Activated naive CD8-positive, alpha-beta T cell (primary cell): ENCODE results near the gene SHLD1.
"Not testable (repeated sequence)": the region's sequence is repeated elsewhere in the genome, so short reads cannot be mapped to it uniquely, and the experiment has no call there.

Source experiments
- H3K27ac Mint-ChIP-seq: one replicate; pipeline ENCODE4 v1.8.0; 2021; ENCODE audit warnings: mixed read lengths
- H3K27me3 Mint-ChIP-seq: one replicate; pipeline ENCODE4 v1.8.0; 2021; ENCODE audit warnings: mixed read lengths
- H3K36me3 Mint-ChIP-seq: one replicate; pipeline ENCODE4 v1.8.0; 2021; ENCODE audit warnings: mixed read lengths
- H3K4me1 Mint-ChIP-seq: one replicate; pipeline ENCODE4 v1.8.0; 2021; ENCODE audit warnings: low read depth, mixed read lengths
- H3K4me3 Mint-ChIP-seq: one replicate; pipeline ENCODE4 v1.8.0; 2021; ENCODE audit warnings: mild to moderate bottlenecking, mixed read lengths
- H3K9me3 Mint-ChIP-seq: one replicate; pipeline ENCODE4 v1.8.0; 2021; ENCODE audit warnings: low read depth, mixed read lengths

The SHLD1 gene

DNA sequence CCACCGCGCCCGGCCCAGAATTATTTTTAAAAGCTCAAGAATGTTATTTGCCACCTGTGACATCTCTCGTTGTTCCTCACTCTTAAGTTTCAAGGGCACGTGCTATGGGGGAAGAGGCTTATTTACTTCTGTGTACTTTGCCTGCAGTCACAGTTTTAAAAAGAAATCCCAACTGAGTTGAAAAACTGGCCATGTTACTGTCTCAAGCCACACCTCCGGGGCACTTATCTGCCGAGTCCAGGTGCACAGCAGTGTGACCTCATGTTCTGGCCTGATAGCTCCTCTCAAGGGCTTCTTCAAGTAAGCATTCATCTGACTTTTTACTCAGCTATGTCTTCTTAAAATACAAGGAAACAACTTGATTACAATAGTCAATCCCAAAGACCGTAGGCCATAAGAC is 34.5 kb downstream of the SHLD1 start:
- Mint-ChIP-seq H3K36me3 (peaks cover 9% of the 10 kb centered on the region), H3K9me3 (no peaks in the 10 kb centered on the region), H3K4me1 (peaks cover 13% of the 10 kb centered on the region), H3K27me3 (no peaks in the 10 kb centered on the region), H3K4me3 (no peak overlapping the region), H3K27ac (no peak overlapping the region)

DNA sequence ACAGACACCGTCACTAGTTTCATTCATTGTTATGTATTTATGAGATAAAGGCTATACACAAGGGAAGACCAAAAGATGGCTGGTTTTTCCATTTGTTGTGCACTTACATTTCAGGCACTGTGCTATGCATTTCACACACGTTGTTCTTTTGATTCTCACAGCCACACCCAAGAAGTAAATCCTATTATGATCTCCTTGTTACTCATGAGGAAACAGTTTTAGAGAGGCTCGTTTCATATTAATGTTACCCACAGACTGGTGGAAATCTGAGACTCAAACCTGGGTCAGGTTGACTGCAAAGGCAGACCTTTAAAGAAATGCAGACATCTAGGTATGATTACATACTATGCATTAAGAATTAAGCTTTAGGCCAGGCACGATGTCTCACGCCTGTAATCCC is 34.9 kb downstream of the SHLD1 start:
- Mint-ChIP-seq H3K4me3 (no peak overlapping the region), H3K9me3 (no peaks in the 10 kb centered on the region), H3K4me1 (peaks cover 13% of the 10 kb centered on the region), H3K27ac (peak overlapping the region; percentile 22), H3K27me3 (no peaks in the 10 kb centered on the region), H3K36me3 (peaks cover 9% of the 10 kb centered on the region)

DNA sequence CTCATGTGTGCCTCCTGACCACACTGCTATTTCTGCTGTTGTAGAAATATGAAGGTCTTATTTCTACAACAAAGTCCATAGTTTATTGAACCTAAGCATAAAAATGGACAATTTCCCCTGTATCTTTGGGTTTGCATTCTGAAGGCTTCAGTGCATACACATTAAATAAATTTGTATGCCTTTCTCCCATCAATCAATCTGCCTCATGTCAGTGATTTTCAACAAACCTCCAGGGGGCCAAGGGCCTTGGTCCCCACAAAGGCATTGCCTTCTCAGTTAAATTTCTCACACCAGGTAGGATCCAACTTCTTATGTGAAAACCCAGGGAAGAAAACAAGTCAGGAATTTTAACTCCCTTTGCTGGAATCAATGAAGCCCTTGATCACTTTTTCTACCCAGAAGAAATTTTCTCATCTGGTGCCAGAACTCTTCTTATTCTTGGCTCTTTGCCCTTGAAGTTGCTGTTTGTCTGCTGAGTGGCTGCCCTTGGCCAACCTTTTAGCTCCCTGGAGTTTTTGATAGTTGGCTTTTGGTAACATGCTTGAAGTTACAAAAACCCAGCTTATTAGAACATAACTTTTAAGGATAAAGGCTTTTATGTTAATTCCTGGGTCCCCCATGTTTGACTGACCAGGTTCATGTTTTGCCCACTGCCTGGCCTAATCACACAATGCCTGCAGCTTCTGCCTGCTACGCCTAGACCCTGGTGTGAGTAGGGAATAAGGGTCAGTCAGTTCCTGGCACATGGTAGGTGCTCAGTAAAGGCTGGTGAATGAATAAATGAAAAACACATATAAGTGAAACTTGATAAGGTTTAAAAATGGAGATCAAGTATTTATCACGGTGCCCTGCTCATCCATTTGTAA is 37.0 kb downstream of the SHLD1 start:
- H3K4me3 Mint-ChIP-seq: no peak overlapping the region
- peaks cover 11% of the 10 kb centered on the region for H3K4me1 Mint-ChIP-seq
- H3K27ac Mint-ChIP-seq: peak overlapping the region; percentile 56
- H3K27me3 Mint-ChIP-seq: no peaks in the 10 kb centered on the region
- peaks cover 7% of the 10 kb centered on the region for H3K36me3 Mint-ChIP-seq
- H3K9me3 Mint-ChIP-seq: no peaks in the 10 kb centered on the region

DNA sequence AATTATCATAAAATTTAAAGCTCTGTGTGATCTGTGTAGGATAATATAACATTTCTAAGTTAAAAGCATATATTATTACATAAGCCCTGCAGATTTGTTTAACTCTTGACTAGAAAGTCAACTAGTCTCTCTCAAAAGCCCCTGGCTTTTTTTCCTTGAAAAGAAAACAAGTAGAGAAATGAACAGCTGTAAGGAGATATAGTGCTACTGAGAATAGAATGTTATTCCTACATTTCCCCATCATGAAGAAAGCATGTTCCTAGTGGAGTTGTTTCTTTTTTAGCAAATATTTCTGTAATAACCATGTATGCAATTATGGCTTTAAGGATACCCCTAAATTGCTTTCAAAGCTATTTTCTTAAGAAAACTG is 37.6 kb downstream of the SHLD1 start:
- Mint-ChIP-seq H3K27ac (peak overlapping the region; percentile 22), H3K27me3 (no peaks in the 10 kb centered on the region), H3K4me1 (peaks cover 11% of the 10 kb centered on the region), H3K9me3 (no peaks in the 10 kb centered on the region), H3K4me3 (no peak overlapping the region), H3K36me3 (peaks cover 8% of the 10 kb centered on the region)

DNA sequence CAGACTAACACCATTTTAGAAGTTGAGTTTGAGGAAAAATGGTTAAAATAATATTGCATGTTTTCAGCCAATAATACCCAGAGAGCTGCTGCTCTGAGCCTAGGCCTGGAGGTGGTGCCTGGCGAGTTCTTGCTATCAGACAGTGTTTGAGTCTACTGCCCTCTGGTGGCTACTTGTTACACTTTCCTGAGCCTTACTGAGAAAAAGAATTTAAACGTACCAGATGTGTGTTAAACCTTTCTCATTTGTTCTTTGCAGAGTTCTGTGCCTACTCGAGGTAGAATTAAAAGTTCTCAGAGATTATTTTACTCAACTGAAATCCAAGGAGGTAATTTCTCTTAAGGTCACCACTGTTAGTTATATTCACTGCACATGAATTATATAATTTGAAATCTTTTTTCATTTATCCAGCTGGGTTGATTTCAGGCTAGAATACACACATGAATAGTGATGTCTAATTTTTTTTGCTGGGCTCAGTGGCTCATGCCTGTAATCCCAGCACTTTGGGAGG is 38.2 kb downstream of the SHLD1 start:
- H3K4me3 Mint-ChIP-seq: no peak overlapping the region
- H3K9me3 Mint-ChIP-seq: no peaks in the 10 kb centered on the region
- H3K4me1 Mint-ChIP-seq: peaks cover 13% of the 10 kb centered on the region
- H3K27ac Mint-ChIP-seq: no peak overlapping the region
- peaks cover 8% of the 10 kb centered on the region for H3K36me3 Mint-ChIP-seq
- no peaks in the 10 kb centered on the region for H3K27me3 Mint-ChIP-seq

DNA sequence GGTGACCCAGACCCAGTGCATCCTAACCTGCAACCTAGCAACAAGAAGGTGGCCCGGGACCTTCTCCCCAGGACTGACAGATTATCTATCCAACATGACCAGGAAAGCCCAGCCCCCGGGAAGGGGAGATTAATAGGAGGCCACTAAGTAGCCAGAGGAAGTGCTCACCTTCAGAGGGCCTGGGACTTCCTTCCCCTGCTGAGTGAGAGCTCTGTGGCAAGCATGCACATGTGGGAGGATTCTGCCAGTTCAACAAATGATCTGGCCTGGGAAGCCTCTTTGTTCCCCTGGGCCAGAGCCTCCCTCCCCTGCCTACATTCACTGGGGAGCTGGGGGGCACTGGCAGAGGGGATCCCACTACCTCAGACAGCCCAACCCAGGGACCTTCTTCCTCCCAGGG is 39.6 kb downstream of the SHLD1 start:
- Mint-ChIP-seq H3K9me3 (no peaks in the 10 kb centered on the region), H3K4me1 (peaks cover 13% of the 10 kb centered on the region), H3K4me3 (no peak overlapping the region), H3K27ac (no peak overlapping the region), H3K36me3 (peaks cover 13% of the 10 kb centered on the region), H3K27me3 (no peaks in the 10 kb centered on the region)

DNA sequence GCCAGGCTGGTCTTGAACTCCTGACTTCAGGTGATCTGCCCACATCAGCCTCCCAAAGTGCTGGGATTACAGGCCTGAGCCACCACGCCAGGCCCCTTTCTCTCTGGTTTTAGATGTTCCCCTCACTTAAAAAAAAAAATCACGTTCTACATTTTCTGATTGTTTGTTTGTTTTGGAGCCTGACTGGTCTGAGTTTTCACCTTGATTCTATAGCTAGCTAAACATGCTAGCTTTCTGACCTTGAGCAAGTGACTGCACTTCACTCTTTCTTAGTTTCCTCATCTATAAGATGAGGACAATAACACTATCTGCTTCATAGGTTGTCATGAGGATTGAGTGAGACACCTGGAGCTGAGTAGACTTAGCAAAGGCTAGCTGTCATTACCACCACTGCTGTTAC is 43.7 kb downstream of the SHLD1 start:
- Mint-ChIP-seq H3K9me3 (no peaks in the 10 kb centered on the region), H3K27me3 (no peaks in the 10 kb centered on the region), H3K36me3 (peaks cover 11% of the 10 kb centered on the region), H3K27ac (no peak overlapping the region), H3K4me1 (peaks cover 3% of the 10 kb centered on the region), H3K4me3 (no peak overlapping the region)

DNA sequence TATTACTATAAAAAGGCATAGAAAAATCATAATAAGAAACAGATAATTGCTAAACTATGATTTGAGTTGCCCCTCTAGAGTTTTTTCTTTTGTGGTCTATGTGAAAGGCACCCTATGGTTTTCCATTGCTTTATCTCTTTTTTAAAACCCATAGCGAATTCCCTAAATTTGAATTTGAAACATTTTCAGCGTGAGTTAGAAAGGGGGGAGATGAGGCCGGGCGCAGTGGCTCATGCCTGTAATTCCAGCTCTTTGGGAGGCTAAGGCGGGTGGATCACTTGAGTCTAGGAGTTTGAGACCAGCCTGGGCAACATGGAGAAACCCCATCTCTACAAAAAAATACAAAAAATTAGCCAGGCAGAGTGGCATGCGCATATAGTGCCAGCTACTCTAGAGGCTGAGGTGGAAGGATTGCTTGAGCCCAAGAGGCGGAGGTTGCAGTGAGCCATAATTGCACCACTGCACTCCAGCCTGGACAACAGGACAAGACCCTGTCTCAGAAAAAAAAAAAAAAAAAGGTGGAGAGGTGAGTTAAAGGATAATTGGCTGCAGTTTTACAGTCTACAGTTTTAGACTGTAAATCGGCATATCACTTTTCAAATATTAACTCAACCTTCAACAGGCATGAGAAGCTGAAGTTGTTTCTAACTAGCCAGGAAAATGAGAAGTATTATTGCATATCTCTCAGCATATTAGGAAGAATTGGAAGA is 46.3 kb downstream of the SHLD1 start:
- Mint-ChIP-seq H3K4me1 (peaks cover 3% of the 10 kb centered on the region), H3K27me3 (no peaks in the 10 kb centered on the region), H3K9me3 (no peaks in the 10 kb centered on the region), H3K36me3 (peaks cover 11% of the 10 kb centered on the region), H3K4me3 (no peak overlapping the region), H3K27ac (no peak overlapping the region)

DNA sequence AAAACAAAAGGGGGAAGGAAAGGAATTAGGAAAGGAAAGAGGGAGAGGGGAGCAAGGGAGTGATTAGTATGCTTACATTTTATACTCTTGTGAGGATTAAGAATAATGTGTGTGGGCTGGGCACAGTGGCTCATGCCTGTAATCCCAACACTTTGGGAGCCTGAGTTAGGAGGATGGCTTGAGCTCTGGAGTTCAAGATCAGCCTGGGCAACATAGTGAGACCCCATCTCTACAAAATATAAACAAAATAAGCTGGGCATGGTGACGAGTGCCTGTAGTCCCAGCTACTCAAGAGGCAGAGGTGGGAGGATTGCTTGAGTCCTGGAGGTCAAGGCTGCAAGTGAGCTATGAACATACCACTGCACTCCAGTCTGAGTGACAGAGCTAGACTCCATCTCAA is 47.0 kb downstream of the SHLD1 start:
- peaks cover 3% of the 10 kb centered on the region for H3K4me1 Mint-ChIP-seq
- H3K36me3 Mint-ChIP-seq: peaks cover 7% of the 10 kb centered on the region
- H3K9me3 Mint-ChIP-seq: no peaks in the 10 kb centered on the region
- H3K27me3 Mint-ChIP-seq: no peaks in the 10 kb centered on the region
- no peak overlapping the region for H3K4me3 Mint-ChIP-seq
- H3K27ac Mint-ChIP-seq: no peak overlapping the region

DNA sequence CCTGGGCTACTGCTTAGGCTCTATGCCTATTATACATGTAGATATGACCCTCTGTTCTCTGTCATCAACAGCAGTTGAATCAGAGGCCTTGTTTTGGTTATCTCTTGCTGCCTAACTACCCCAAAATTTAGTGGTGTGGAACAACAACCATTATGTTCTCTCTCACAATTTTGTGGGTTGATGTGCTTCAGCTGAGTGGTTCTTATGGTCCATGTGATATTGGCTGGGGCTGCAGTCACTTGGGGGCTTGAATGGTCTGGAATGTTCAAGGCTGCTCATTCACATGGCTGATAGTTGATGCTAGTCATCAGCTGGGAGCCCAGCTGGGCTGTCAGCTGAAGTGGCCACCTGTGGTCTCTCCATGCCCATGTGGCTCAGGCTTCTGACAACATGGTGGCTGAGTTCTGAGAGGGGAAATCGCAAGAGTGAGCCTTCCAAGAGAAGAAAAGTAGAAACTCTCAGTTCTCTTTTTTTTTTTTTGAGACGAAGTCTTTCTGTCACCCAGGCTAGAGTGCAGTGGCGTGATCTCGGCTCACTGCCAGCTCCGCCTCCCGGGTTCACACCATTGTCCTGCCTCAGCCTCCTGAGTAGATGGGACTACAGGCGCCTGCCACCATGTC is 47.8 kb downstream of the SHLD1 start:
- Mint-ChIP-seq H3K4me1 (peaks cover 2% of the 10 kb centered on the region), H3K27me3 (no peaks in the 10 kb centered on the region), H3K9me3 (no peaks in the 10 kb centered on the region), H3K36me3 (peaks cover 11% of the 10 kb centered on the region), H3K4me3 (no peak overlapping the region), H3K27ac (no peak overlapping the region)

DNA sequence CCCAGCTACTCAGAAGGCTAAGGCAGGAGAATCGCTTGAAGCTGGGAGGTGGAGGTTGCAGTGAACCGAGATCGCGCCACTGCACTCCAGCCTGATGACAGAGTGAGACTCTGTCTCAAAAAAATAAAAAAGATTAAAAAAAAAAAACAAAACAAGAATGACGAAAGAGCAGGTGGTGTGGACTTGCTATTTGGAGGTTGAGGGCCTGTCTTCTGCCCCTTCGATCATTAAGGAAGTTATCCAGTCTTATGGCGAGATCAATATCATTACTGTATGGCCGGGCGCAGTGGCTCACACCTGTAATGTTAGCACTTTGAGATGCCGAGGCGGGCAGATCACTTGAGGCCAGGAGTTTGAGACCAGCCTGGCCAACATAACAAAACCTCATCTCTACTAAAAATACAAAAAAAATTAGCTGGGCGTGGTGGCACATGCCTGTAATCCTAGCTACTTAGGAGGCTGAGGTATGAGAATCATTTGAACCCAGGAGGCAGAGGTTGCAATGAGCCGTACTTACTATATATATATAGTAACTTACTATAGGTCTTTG is 53.6 kb downstream of the SHLD1 start:
- not testable (repeated sequence) for H3K36me3 Mint-ChIP-seq, H3K9me3 Mint-ChIP-seq, H3K27me3 Mint-ChIP-seq, H3K4me3 Mint-ChIP-seq
- Mint-ChIP-seq H3K4me1 (peaks cover 22% of the 10 kb centered on the region), H3K27ac (peak overlapping the region; percentile 66)

DNA sequence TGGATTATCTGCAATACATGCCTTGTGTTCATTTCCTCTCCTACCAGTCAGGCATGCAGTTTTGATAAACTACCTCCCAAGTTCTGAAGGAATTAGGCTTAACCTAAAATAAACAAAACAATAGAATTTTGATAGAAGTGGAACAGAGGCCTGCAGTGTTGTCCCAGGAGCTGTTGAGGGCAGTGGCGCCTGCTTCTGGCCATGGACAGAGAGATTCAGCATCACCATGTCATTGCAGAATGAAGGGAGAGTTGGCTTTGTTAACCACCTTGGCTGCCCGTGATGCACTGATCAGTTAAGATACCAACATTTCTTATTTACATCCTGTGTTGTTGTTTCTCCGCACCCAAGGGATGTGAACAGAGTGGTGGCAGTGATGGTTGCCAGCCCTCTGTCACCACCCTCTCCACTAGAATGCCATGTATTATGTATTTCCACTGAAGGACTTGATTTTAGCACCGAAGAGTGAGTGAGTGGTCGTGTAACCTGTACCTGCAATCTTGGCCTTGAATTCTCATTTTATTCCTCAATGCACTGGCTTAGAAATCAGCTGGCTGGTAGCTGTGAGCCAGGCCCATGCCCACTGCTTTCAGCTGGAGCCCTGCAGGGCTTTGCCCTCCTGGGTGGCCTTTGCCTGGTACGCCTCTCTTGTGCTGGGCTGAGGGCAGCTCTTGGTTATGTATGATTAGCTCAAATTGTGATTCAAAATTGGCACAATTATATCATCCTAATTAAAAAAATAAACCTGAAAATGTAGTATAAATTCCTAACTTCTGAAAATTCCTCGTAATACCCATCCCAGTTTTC is 56.5 kb downstream of the SHLD1 start:
- H3K27ac Mint-ChIP-seq: no peak overlapping the region
- no peaks in the 10 kb centered on the region for H3K9me3 Mint-ChIP-seq
- peaks cover 10% of the 10 kb centered on the region for H3K36me3 Mint-ChIP-seq
- H3K4me1 Mint-ChIP-seq: peaks cover 24% of the 10 kb centered on the region
- H3K27me3 Mint-ChIP-seq: no peaks in the 10 kb centered on the region
- no peak overlapping the region for H3K4me3 Mint-ChIP-seq

DNA sequence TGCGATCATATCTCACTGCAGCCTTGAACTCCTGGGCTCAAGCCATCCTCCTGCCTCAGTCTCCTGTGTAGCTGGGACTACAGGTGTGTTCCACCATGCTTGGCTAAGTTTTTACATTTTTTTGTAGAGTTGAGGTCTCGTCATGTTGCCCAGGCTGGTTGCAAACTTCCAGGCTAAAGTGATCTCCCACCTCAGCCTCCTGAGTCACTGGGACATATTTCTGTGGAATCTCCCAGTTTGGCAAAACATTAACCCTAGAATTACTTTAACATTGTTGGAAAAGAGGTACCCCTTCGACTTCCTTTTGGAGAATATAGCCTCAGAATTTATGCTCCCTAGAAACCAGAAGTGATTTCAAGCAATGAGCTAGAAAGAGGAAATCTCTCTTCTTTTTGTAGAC is 57.2 kb downstream of the SHLD1 start:
- H3K36me3 Mint-ChIP-seq: peaks cover 6% of the 10 kb centered on the region
- peak overlapping the region; percentile 34 for H3K27ac Mint-ChIP-seq
- H3K9me3 Mint-ChIP-seq: no peaks in the 10 kb centered on the region
- no peak overlapping the region for H3K4me3 Mint-ChIP-seq
- no peaks in the 10 kb centered on the region for H3K27me3 Mint-ChIP-seq
- H3K4me1 Mint-ChIP-seq: peaks cover 24% of the 10 kb centered on the region

DNA sequence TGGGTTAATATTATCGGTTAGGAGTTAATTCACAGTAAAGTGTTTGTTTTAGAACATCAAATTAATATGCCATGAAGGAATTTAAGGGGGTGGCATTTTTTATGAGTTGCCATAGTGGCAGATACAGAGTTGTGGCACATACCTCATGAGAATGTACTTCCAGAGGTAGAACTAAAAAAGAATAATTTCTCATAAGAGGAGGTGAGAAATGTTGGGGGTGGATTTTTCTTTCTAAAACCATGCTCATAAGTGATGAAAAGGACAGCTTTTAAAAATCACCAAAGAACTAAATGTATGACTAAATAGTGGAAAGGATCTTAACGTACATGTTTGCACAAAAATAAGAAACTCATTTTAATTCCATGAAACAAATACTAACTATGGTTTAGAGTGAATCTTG is 58.7 kb downstream of the SHLD1 start:
- no peaks in the 10 kb centered on the region for H3K9me3 Mint-ChIP-seq
- H3K4me3 Mint-ChIP-seq: no peak overlapping the region
- H3K36me3 Mint-ChIP-seq: peaks cover 5% of the 10 kb centered on the region
- no peak overlapping the region for H3K27ac Mint-ChIP-seq
- H3K4me1 Mint-ChIP-seq: peaks cover 19% of the 10 kb centered on the region
- H3K27me3 Mint-ChIP-seq: no peaks in the 10 kb centered on the region
